Gastroesophageal sphincter (tissue), 4 donors: ENCODE data around the gene GCN1. TPM values are rescaled to one million over a fixed set of nuclear protein-coding genes. Genes with fewer than 3 reads are reported as not detected.

ENCODE experiments used
- ATAC-seq: fragments of 150-250 bp; one replicate; pipeline ENCODE4 v1.9.1; 2016; ENCODE audit warnings: mild to moderate bottlenecking, moderate library complexity
- H3K27ac ChIP-seq, 4 donors: fragments of 200-600 bp; sonication (generic) in 3 of 4; 1 replicate in 3 of 4; 2 replicates in 1 of 4; pipeline ENCODE4 v1.5.1; 2016 to 2019
- H3K27me3 ChIP-seq: fragments of 200-600 bp; sonication (generic); one replicate; pipeline ENCODE4 v1.5.1; 2019
- H3K36me3 ChIP-seq, 2 donors: fragments of 200-600 bp; sonication (generic); one replicate each; pipeline ENCODE4 v1.5.1; 2019; ENCODE audit warnings: control low read depth in 1 of 2
- H3K4me1 ChIP-seq, 3 donors: fragments of 200-600 bp; sonication (generic); 1 replicate in 2 of 3; 2 replicates in 1 of 3; pipeline ENCODE4 v1.5.1; 2016 to 2019; ENCODE audit warnings: control low read depth in 2 of 3
- H3K4me3 ChIP-seq, 2 donors: fragments of 200-600 bp; sonication (generic); one replicate each; pipeline ENCODE4 v1.5.1; 2019; ENCODE audit warnings: mild to moderate bottlenecking in 1 of 2, moderate library complexity in 1 of 2
- H3K9me3 ChIP-seq, 3 donors: fragments of 200-600 bp; sonication (generic); one replicate each; pipeline ENCODE4 v1.5.1; 2017 to 2019; ENCODE audit warnings: control low read depth in 2 of 3
- CTCF ChIP-seq, 4 experiments: fragments of 200-600 bp in 2 of 4; fragments of 450-650 bp in 2 of 4; sonication (generic) in 1 of 4; IDR thresholded peaks; one replicate each; pipeline ENCODE4 v1.5.1; 2017 to 2019; ENCODE audit warnings: antibody characterized with exemption in 4 of 4, mild to moderate bottlenecking in 2 of 4, moderate library complexity in 2 of 4
- EP300 ChIP-seq: sonication (generic); formaldehyde crosslinking; IDR thresholded peaks from one replicate; pipeline ENCODE4 v1.6.1; 2017; ENCODE audit warnings: antibody characterized with exemption, mild to moderate bottlenecking
- POLR2A ChIP-seq, 2 donors: fragments of 450-650 bp; IDR thresholded peaks; one replicate each; pipeline ENCODE4 v1.6.1; 2017; ENCODE audit warnings: antibody characterized with exemption in 2 of 2, mild to moderate bottlenecking in 2 of 2, moderate library complexity in 1 of 2
- POLR2AphosphoS5 ChIP-seq: sonication (generic); formaldehyde crosslinking; IDR thresholded peaks from one replicate; pipeline ENCODE4 v1.6.1; 2017; ENCODE audit warnings: antibody characterized with exemption
- WGBS, 2 donors: methylation state at CpG; one replicate each; pipeline ENCODE4 v1.1.5; 2018; ENCODE audit warnings: low coverage in 1 of 2; 5-methylcytosine and 5-hydroxymethylcytosine counted together
- total RNA-seq, 4 donors: library from RNA; depleted of rRNA; stranded (reverse); fragments of >200 nt; gene quantifications; one replicate each; pipeline ENCODE4 v1.1.0, GENCODE V29; 2016

The GCN1 gene
- total RNA-seq, 4 donors from 2014 or later = 39.3 to 82.2 (median 56.0) TPM

GRCh38 chr12:120126635-120127005 lies 67.9 kb downstream of the GCN1 start:
- no peaks in the 10 kb centered on the region for H3K9me3 ChIP-seq
- peaks cover 0 to 60% of the 10 kb centered on the region in 2 donors for H3K36me3 ChIP-seq
- no peak overlapping the region for H3K4me3 ChIP-seq
- peak overlapping the region in 2 of 4 donors; percentile 10 to 55 for H3K27ac ChIP-seq
- 60 to 67% methylated on average over 2 of the region's 2 CpGs for whole genome bisulfite sequencing, 2 donors
- peak; percentile 64 for ATAC-seq
- no peaks in the 10 kb centered on the region for H3K27me3 ChIP-seq
- H3K4me1 ChIP-seq = peaks cover 0 to 7% (median 0%) of the 10 kb centered on the region in 3 donors
- TF ChIP-seq EP300 (no peak), CTCF (IDR thresholded peaks at IDR 0.05) (no peak), POLR2AphosphoS5 (no peak), POLR2A (IDR thresholded peaks at IDR 0.05) (no peak)

- 73 to 82% methylated on average over 3 to 5 of the region's 6 CpGs for WGBS, 2 donors
- H3K4me1 ChIP-seq = peaks cover 0 to 8% (median 0%) of the 10 kb centered on the region in 3 donors
- H3K4me3 ChIP-seq = no peak overlapping the region
- ATAC-seq = peak; percentile 37
- peak overlapping the region in 2 of 4 donors; percentile 10 to 55 for H3K27ac ChIP-seq
- H3K36me3 ChIP-seq = peaks cover 0 to 54% of the 10 kb centered on the region in 2 donors
- TF ChIP-seq POLR2A (IDR thresholded peaks at IDR 0.05) (no peak), POLR2AphosphoS5 (no peak), CTCF (IDR thresholded peaks at IDR 0.05) (no peak), EP300 (no peak)
- no peaks in the 10 kb centered on the region for H3K27me3 ChIP-seq
- H3K9me3 ChIP-seq = no peaks in the 10 kb centered on the region
Observed at GRCh38 chr12:120125792-120126634, 68.5 kb downstream of the GCN1 start.

GRCh38 chr12:120125029-120125428 lies 69.5 kb downstream of the GCN1 start:
- no peak overlapping the region for H3K4me3 ChIP-seq
- no peak overlapping the region for H3K27ac ChIP-seq
- WGBS, 2 donors = 80 to 90% methylated on average over 2 to 4 of the region's 4 CpGs
- H3K27me3 ChIP-seq = no peaks in the 10 kb centered on the region
- peaks cover 0 to 44% of the 10 kb centered on the region in 2 donors for H3K36me3 ChIP-seq
- peaks cover 0 to 18% (median 0%) of the 10 kb centered on the region in 3 donors for H3K4me1 ChIP-seq
- no peak for TF ChIP-seq POLR2AphosphoS5
- TF ChIP-seq CTCF (IDR thresholded peaks at IDR 0.05) = no peak
- no peak for TF ChIP-seq EP300
- no peak for TF ChIP-seq POLR2A (IDR thresholded peaks at IDR 0.05)
- no peaks in the 10 kb centered on the region for H3K9me3 ChIP-seq
- no peak for ATAC-seq

- H3K4me3 ChIP-seq = no peak overlapping the region
- WGBS, 2 donors = 50 to 72% methylated on average over 2 to 3 of the region's 4 CpGs
- TF ChIP-seq POLR2A (IDR thresholded peaks at IDR 0.05) (no peak), CTCF (IDR thresholded peaks at IDR 0.05) (no peak)
Observed at GRCh38 chr12:120121766-120122293, 72.7 kb downstream of the GCN1 start.

More at GRCh38 chr12:120121766-120122293, 72.7 kb downstream of the GCN1 start:
- Histone ChIP-seq H3K4me1 (peaks cover 0 to 42% (median 13%) of the 10 kb centered on the region in 3 donors), H3K27ac (no peak overlapping the region), H3K27me3 (no peaks in the 10 kb centered on the region), H3K36me3 (peaks cover 0 to 12% of the 10 kb centered on the region in 2 donors), H3K9me3 (no peaks in the 10 kb centered on the region)
- ATAC-seq = no peak
